ENCODE results near the gene CAPN3.

CAPN3 gene

DNA sequence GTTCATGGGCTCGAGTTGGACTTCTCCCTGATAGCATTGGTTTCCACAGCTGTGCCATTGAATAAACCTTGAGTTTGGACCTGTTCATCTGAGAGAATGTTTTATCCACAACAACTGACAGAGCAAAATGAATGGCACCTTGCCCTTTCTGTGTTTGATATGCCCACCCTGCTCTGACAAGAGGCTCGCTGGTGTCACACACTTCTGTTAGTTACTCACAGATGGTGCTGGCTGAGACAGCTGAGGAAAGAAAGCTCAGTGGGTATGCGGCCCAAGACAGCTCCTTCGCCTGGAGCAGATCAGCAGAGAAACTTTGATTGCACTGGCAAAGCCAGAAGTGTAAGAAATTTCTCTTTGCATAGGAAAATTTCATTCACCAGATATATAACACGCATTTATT, 2.5 kb upstream of the CAPN3 start:
- no peak for DNase-seq (ENCODE audit: low read depth in 2 of 2)

DNA sequence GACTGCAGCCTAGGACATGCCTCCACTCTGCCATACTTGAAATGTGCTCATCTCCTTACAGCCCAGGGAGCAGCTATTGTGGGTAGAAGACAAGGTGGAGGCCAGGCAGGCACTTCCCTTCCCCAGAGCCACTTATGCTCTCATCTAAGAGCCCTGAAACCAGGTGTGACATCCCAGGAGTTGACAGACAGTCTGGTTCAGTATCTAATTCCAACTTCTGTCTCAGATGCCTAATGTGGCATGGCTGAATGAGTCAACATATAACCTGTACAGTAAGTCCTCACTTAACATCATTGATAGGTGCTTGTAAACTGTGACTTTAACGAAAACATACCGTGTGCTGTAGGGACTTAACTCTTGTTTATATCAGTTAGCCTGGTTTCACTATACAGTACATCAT, 1.2 kb upstream of the CAPN3 start:
- DNase-seq (ENCODE audit: low read depth in 2 of 2): no peak

DNA sequence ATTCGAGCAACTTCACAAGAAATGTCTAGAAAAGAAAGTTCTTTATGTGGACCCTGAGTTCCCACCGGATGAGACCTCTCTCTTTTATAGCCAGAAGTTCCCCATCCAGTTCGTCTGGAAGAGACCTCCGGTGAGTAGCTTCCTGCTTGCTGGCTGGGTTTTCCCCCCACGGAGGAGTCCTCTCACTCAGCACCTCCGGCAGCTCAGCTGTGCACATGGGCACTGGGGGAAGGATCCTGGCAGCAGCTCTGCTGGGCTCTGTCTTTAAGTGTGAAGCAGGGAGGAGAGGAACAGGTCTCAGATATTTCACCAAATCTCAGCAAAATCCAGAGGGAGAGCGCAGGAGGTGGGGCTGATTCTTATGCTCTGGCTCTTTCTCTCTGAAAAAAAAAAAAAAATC, 684 bp downstream of the CAPN3 start:
- no peak for DNase-seq (ENCODE audit: low read depth in 2 of 2)

DNA sequence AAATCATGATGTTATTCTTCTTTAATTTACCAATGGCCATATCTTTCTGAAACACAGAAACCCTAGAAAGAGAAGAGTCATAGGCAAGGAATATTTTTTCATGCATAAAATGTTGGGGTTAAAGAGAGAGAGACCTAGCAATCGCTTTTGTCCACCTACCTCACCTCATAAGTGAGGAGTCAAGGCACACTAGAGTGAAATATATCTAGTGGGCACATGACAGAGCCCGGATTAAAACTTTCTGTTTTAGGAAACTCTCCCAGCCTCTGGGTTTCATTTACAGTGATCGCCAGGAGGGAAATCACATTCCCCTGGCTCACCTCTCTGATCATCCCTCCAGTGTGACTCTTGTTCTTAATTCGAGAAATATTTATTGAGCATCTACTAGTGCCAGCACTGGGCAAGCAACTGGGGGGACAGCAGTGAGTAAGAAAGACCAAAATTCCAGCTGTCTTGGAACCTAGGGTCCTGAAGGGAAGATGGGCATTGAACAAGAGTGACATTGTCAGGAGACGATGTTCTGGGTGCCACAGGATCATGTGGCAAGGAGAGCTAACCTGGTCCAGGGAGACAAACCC, 1.3 kb downstream of the CAPN3 start:
- no peak for DNase-seq (ENCODE audit: low read depth in 2 of 2)

DNA sequence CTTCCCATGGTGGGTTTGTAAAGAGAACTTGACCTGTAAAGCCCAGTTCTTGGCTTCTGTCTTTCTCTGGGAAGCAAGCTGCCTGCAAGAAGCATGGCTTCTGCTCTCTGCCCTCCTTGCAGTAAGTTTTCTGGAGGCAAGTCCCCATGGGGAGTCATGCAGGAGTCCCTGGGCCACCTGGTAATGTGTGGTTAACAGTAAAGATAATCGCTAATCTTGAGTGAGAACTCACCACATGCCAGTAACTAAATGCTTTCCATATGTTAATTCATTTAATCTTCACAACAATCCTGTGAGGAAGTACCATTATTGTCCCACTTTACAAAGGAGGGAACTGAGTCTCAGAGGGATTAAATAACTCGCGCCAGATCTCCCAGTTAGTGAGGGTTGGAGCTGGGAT, 4.2 kb downstream of the CAPN3 start:
- no peak for DNase-seq (ENCODE audit: low read depth in 2 of 2)

DNA sequence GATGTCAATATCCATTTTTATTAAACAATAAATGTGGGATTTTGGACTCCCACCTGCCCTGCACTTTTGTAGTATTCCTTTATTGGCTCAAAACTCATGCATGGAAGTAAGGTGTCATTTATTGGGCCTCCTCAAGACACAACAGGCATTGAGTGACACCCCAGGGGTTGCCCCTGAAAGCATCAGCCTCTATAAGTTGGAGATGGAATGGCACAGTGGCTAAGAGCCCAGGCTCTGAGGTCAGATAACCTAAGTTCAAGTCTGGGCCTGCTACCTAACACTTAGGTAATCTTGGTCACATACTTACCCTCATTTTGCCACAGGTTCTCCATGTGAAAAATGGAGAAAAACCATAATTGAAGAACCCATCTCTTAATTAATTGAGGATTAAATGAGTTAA, 4.6 kb downstream of the CAPN3 start:
- DNase-seq (ENCODE audit: low read depth in 2 of 2): no peak

DNA sequence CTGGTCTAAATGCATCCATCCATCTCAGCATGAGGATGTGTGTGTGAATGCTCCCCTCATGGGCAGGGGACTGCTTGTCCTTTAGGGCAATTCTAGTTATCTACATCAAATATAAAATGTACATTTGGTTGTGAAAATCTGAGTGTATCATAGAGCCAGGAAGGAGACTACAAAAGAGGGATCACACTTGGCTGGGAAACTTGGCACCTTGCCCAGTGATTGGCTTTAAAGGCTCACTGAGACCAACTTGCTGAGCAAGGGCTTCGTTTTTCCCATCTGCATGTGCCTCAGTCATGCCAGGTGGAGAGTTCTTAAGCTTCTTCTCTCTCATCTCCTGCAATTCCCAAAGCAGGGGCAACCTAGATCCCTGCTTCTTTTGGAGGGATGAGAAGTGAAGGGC, 5.2 kb downstream of the CAPN3 start:
- DNase-seq (ENCODE audit: low read depth in 2 of 2): no peak

DNA sequence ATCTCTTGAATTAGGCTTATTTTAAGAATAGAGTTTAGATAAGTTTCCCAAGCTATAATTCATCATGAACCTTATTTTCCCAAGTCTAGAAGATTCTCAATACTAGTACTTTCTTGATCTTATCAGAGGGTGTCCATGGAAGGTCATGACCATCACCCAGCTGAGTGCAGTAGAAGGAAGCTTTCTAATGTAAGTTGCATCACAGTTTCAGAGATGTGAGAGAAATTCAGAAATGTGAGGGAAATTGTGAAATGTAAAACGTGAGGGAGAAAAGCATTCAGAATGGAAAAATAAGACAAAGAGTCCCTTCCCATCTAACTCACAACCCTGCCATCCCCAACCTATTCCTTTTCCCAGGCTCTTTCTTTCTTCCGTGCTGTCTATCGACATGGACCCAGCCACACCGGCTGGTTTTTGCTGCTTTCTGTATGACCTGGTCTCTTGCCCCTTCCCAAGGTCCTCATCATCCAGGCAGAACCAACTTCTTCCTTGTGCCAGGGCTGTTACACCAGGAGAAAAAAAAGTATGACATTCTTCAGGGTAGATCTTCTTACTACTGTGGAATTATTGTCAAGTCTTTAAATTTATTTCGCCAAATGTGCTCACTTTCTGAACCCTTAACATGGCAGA, 6.7 kb downstream of the CAPN3 start:
- DNase-seq (ENCODE audit: low read depth in 2 of 2): no peak

DNA sequence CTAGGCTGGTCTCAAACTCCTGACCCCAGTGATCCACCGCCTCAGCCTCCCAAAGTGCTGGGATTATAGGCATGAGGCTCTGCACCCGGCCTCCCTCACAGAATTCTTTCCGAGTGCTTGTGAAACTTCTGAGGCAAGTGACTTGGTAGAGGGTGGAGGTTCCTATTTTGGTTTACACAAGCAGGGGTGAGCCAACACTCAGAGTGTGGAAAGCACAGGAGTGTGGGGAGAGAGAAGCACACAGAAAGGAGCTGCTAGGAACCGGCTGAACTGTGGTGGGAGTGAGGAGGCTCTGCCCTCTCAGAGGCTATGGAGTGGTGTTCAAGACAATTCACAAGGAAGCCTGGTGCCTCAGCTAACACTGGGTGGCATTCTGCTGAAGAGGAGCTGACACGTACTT, 7.7 kb downstream of the CAPN3 start:
- DNase-seq (ENCODE audit: low read depth in 2 of 2): no peak

DNA sequence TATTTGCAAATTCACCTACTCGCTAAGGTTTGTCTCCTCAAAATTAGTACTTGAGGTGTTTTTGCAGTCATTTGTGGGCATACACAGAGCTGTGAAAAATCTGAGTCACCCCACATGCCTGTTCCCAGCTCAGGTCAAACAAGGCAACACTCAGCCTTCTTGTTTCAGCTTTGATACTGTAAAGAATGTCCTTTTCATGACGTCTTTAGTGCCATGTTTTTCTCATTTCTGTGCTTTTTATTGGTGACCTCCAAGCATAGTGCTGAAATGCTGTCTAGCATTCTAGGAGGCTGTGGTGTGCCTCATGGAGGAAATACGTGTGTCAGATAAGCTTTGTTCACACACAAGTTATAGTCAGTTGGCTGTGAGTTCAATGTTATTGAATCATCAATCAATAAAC, 8.8 kb downstream of the CAPN3 start:
- no peak for DNase-seq (ENCODE audit: low read depth in 2 of 2)

DNA sequence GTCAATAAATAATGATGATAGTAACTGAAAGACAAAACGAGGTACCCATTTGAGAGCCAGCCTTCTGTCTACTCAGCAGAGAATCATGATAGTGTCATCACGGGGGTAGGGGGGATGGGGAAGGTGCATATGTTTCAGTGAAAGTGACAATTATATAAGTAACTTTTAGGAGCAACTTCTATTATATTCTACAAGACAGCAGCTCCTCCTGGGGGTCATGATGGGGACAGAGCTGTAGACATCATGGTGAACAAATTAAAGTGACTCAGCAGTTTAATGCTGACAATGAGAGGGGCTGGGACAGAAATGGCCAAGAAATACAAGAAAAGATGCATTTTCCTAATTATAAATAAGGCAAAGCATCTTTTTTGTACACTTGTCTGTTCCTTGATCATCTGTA, 11.8 kb downstream of the CAPN3 start:
- no peak for DNase-seq (ENCODE audit: low read depth in 2 of 2)

DNA sequence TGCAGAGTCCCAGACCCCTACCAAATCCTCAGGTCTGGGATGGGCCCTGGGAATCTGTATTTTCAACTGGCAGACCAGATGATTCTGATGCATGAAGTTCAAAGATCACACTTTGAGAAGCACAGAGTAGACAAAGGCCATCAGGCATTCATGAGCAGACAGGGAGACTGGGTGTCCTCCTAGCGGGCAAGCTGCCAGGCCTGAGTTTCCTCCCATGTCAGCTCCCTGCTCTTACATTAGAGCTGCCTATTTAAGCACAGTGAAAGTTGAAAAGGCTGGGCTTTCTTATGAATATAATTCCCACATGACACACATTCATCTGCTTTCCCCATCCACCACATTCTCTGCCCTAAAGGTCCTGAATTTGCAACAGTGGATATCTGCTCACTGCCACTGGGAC, 14.0 kb downstream of the CAPN3 start:
- DNase-seq (ENCODE audit: low read depth in 2 of 2): no peak

DNA sequence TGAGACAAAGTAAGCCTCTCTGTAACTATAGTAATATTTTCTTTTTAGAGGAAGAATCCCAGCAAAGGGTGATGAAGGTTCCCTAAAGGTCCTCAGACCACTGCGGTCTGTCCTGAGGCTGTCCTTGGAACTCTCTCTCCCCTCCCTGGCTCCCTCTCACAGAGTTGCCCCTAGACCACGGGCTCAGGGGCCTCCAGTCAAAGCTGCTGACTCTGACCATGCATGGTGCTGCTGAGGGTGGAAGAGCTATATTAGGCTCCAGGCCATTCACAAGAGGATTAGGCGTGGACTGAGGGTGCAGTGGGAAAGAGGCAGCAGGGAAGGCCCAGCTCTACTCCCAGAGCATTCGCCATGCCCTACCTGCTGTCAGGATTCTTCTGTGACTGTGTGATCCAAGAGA, 14.6 kb downstream of the CAPN3 start:
- DNase-seq (ENCODE audit: low read depth in 2 of 2): no peak

DNA sequence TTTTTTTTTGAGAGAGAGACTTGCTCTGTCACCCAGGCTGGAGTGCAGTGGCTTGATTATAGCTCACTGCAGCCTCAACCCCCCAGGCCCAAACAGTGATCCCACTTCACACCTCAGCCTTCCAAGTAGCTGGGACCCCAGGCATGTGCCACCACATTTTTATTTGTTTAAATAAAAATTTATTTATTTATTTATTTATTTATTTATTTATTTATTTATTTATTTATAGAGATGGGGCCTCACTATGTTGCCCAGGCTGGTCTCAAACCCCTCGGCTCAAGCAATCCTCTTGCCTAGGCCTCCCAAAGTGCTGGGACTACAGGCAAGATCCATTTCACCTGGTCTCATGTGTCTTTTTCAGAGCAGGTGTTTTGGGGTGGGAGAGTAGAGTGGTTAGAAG, 15.5 kb downstream of the CAPN3 start:
- DNase-seq (ENCODE audit: low read depth in 2 of 2): no peak

DNA sequence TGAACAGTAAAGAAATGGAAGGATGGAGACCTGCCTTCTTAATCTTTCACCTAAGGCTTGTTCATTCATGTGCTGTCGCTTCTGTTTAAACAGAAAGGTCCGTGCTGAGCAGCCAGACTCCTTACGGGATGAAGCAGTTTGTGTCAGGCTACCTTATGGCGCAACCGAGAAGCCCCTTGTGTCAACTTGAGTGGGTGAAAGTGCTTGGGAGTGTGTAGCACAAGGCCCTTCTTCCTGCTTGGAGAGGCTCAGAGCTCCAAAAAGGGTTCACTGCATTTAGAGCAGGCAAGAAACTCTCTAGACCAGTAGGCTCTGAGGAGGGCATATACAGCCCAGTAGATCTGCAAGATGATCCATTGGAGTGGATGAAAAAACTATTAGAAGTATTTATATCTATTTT, 16.0 kb downstream of the CAPN3 start:
- DNase-seq (ENCODE audit: low read depth in 2 of 2): no peak

DNA sequence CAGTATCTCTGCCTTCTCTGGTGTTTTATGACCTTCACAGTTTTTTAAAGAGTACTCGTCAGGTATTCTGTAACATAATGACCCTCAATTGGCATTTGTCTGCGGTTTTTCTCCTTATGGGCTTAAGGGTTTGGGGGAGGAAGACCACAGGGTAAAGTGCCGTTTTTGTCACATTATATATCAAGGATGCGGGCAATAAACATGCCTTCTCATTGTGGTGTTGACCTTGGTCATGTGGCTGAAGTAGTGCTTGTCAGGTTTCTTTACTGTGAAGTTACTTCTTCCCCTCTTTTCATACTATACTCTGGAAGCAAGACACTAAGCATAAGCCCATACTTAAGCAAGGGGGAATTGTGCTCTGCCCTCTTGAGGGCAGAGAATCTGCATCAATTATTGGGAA, 16.6 kb downstream of the CAPN3 start:
- no peak for DNase-seq (ENCODE audit: low read depth in 2 of 2)

DNA sequence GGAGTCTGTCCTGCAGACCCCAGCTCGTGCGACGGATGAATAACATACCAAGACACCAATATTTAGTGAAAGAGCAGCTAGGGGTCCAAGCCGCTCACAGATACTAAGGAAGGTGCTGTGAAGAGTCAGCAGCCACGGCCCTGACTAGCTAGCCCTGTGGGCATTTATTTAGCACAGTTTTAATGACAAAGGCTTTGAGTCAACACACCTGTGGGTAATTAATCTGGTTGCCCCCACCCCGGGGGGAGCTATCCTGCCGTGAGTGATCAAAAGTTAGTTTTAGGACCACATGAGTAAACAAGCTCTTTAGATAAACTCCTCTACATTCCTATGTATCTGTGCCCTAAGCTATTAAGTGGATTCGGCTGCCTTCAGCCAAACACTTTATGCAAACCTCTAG, 18.7 kb downstream of the CAPN3 start:
- no peak for DNase-seq (ENCODE audit: low read depth in 2 of 2)

DNA sequence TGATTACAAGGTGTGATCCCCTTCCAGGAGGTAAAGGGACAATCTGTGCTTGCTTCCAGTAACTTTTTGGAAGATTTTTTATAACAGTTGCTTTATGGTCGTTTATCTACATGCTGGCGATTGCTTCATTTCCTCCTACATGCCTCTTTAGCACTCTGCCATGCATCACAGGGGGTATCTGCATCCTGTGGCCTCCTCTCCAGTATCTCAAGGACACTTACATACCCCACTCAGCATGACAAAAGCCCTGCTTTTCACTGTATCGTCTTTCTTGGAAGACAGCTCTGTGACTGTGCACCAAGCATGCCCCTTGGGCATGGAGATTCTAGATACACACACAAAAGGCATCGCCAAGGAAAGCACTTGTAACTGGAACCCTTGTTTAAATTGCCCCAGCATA, 25.3 kb downstream of the CAPN3 start:
- no peak for DNase-seq (ENCODE audit: low read depth in 2 of 2)

DNA sequence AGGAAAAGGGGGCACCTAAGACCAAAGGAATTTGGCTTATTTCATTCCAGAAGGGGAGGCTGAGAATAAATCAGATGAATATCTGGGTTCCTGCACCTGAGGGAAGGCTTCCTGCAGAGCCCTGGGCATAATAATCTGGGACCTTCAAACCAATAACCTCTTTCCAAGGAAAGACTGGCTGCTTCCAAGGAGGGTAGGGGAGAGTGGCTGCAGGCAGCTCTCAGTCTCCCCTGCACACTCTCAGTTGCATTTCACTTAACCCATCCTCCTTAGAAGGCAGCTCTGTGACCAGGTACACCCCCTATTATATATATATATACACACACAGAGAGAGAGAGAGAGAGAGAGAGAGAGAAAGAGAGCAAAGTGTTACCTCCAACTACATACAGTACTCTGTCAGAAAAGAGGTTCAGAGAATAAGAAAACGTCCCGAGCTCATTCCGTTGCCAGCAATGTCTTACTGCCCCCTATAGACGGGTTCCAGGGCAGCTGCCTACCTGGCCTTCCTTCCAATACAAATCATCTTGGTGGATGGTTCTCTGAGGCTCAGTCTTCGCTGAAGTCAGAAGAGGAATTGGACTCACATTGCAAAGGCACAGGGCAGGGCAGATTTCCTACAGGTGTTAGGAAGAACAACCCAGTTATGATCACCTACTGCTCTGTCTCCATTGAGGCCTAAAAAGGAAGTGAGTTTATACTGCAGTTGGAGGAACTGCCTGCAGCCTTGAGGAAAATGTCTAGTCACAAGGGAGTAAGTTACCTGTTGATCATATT, 26.1 kb downstream of the CAPN3 start:
- DNase-seq (ENCODE audit: low read depth in 2 of 2): no peak

DNA sequence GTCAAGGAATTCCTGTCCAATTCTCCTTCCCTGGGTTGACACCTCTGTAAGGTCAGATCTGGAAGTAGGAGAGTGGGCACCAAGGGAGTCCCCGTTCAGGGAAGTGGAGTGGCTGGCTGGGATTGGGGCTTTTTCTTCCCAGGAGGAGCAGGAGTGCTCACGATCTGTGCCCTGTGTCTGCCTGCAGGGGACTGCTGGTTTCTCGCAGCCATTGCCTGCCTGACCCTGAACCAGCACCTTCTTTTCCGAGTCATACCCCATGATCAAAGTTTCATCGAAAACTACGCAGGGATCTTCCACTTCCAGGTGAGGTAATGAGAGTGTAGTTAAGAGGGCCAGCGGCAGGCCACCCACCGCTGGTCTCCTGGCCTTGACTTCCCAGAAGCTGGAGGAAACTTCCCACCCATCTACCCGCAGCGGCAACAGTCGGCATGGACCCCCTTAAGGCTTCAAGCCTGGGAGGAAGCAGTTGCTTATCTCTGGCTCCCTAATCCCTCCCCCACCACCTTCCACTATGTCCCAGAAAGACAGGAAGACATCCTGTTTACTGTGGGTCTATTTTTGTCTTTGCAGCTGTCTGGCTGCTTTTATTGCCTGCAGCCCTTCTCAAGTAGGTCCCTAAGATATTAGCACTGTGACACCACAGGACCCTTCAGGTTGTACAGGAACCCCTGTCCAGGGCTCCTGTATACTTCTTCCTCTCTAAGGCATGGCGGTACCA, 26.8 kb downstream of the CAPN3 start:
- DNase-seq (ENCODE audit: low read depth in 2 of 2): no peak

DNA sequence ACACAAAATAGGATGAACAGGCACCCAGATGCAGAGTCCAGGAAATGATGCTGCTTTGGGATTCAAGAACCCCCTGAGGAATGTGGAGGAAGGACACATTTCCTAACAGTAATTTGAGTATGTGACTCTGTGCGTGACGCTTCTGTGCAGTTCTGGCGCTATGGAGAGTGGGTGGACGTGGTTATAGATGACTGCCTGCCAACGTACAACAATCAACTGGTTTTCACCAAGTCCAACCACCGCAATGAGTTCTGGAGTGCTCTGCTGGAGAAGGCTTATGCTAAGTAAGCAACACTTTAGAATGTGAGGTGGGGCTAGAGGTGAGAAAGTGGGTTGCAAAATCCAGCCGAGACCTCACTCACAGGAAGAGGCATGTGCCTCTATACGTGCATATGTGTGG, 28.3 kb downstream of the CAPN3 start:
- no peak for DNase-seq (ENCODE audit: low read depth in 2 of 2)

DNA sequence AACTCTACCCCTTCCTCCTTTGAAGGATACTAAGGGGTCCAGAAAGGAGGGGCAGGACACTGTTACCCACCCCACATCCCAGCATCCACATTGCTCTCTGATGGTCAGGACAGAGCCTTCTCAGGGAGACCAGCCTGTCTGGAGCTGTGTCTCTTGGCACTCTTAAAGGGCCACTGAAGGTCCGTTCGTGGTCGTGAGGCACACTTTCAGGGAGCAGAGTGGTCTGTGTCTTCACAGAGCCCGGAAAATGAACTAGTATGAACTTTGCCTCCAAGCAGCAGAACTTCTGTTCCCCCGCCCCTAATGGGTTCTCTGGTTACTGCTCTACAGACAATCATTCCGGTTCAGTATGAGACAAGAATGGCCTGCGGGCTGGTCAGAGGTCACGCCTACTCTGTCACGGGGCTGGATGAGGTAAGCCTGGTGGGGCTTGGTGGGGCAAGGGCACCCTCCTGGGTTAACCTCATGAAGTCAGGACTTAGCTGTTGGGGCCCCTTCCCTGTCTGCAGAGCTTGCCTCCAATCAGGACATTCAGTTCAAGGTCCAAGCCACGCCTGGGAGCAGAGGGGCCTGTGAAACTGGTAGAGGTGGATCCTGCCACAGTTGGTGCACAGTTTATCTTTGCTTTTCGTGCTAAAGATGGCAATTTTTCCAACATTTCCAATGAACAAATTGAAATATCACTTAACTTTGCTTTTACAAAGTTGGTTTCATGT, 33.2 kb downstream of the CAPN3 start:
- DNase-seq (ENCODE audit: low read depth in 2 of 2): no peak

All from stimulated activated CD4-positive, alpha-beta T cell treated with anti-CD3 and anti-CD28 coated beads, Interleukin-1b, Interleukin-23, amount 100 ng/mL, for 4 hours (primary cell).